Measurements from ENCODE around the gene CDH13. TPM values are rescaled to one million over a fixed set of nuclear protein-coding genes. Genes with fewer than 3 reads are reported as not detected.

Gene CDH13
- total and polyA plus RNA-seq, 2 donors (not counting 3 experiments of a cell fraction or from before 2014, with no cell fraction given): 96.6 to 124 TPM

DNA sequence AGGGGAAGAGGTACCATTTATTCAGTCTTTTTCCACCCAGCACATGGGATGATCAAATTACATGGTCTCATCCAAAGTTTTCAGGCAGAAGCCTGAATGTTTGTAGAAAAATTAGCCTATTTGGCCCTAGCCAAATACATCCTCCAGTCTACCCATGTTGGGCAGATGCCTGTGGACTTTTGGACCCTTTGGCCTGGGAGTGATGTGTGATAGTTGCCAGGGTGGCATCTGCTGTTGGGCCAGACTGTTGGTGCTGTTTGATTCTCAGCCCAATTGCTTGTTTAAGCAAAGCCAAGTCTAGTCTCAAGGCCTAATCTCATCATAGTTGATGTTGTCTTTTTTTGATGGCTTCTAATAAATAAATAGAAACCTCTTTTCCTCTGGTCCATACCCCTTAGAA lies 419.0 kb downstream of the CDH13 start:
- Histone ChIP-seq H3K4me2 (ENCODE audit: insufficient read depth, low read length) (no peak overlapping the region), H3K79me2 (ENCODE audit: control insufficient read depth, insufficient read depth, low read length) (no peaks in the 10 kb centered on the region), H3K27me3 (ENCODE audit: control insufficient read depth in 2 of 2, insufficient read depth in 2 of 2, low read length in 2 of 2) (no peaks in the 10 kb centered on the region), H3K4me3 (replicated peaks in 1 of 3; ENCODE audit: insufficient read depth in 1 of 3, low read depth in 1 of 3, low read length in 3 of 3) (no peak overlapping the region), H4K20me1 (replicated peaks; ENCODE audit: control insufficient read depth, extremely low read depth, insufficient read depth, low read length) (no peaks in the 10 kb centered on the region), H3K36me3 (ENCODE audit: control insufficient read depth in 2 of 2, extremely low read depth in 1 of 2, insufficient read depth in 2 of 2, low read length in 2 of 2) (no peaks in the 10 kb centered on the region), H3K9me3 (replicated peaks; ENCODE audit: control insufficient read depth, insufficient read depth, low read length) (no peaks in the 10 kb centered on the region), H3K27ac (ENCODE audit: insufficient read depth, low read depth, low read length) (no peak overlapping the region), H3K9me1 (replicated peaks; ENCODE audit: control insufficient read depth, extremely low read depth, insufficient read depth, low read length) (no peaks in the 10 kb centered on the region), H3K4me1 (ENCODE audit: control insufficient read depth, extremely low read depth, insufficient read depth, low read length) (peaks cover 9% of the 10 kb centered on the region), H2AFZ (ENCODE audit: low read depth, low read length) (no peak overlapping the region), H3K9ac (replicated peaks; ENCODE audit: extremely low read depth, insufficient read depth, low read length) (no peak overlapping the region)
- ChIA-PET CTCF (no interaction called here), POLR2A (no interaction called here)
- FAIRE-seq (no peak), DNase-seq (ENCODE audit: low read depth, low spot score) (no peak)
- TF ChIP-seq, protein P1, sequence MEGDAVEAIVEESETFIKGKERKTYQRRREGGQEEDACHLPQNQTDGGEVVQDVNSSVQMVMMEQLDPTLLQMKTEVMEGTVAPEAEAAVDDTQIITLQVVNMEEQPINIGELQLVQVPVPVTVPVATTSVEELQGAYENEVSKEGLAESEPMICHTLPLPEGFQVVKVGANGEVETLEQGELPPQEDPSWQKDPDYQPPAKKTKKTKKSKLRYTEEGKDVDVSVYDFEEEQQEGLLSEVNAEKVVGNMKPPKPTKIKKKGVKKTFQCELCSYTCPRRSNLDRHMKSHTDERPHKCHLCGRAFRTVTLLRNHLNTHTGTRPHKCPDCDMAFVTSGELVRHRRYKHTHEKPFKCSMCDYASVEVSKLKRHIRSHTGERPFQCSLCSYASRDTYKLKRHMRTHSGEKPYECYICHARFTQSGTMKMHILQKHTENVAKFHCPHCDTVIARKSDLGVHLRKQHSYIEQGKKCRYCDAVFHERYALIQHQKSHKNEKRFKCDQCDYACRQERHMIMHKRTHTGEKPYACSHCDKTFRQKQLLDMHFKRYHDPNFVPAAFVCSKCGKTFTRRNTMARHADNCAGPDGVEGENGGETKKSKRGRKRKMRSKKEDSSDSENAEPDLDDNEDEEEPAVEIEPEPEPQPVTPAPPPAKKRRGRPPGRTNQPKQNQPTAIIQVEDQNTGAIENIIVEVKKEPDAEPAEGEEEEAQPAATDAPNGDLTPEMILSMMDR (IDR thresholded peaks at IDR 0.05; ENCODE audit: extremely low read depth in 1 of 2, insufficient read depth in 1 of 2, low read depth in 1 of 2, low read length in 2 of 2): no peak
- TF ChIP-seq POLR2A (IDR thresholded peaks at IDR 0.05; ENCODE audit: low read depth, low read length) (no peak), MYC (IDR thresholded peaks at IDR 0.05; ENCODE audit: low read depth, low read length) (no peak), GATA2 (IDR thresholded peaks at IDR 0.05; ENCODE audit: insufficient read depth, insufficient read length, low read depth, low read length) (no peak), JUN (IDR thresholded peaks at IDR 0.05; ENCODE audit: borderline replicate concordance, insufficient read depth, insufficient read length, low read depth) (no peak), FOS (IDR thresholded peaks at IDR 0.05; ENCODE audit: borderline replicate concordance, insufficient read depth, low read length) (no peak), POLR2AphosphoS5 (IDR thresholded peaks at IDR 0.05; ENCODE audit: insufficient read depth, low read depth, low read length) (no peak)
- TF ChIP-seq, protein P2, sequence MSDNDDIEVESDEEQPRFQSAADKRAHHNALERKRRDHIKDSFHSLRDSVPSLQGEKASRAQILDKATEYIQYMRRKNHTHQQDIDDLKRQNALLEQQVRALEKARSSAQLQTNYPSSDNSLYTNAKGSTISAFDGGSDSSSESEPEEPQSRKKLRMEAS (IDR thresholded peaks at IDR 0.05; ENCODE audit: insufficient read depth, insufficient read length): no peak
- no TSS peak for BruUV-seq (replicated peaks)
- intact Hi-C loops (cut with micrococcal nuclease) (loop anchor here (1.0 kb wide), 1 partner anchor 9 kb away; no protein-coding TSS in a partner anchor), dilution Hi-C loops (cut with MboI; ENCODE audit: extremely low pct_ligation_motif_present, low sequenced_read_pairs) (no loop called here)

Data from endothelial cell of umbilical vein (primary cell).